ENCODE data around the gene P2RY14. TPM values are rescaled to one million over a fixed set of nuclear protein-coding genes. Genes with fewer than 3 reads are reported as not detected.
"Not testable (repeated sequence)": the region's sequence is repeated elsewhere in the genome, so short reads cannot be mapped to it uniquely, and the experiment has no call there.

The P2RY14 gene
- total and polyA plus RNA-seq, 4 donors = 2.1 to 11.0 (median 2.5) TPM

- Histone ChIP-seq H3K4me1 (ENCODE audit: control insufficient read depth in 5 of 5, insufficient read depth in 5 of 5, low read length in 5 of 5) (peaks cover 0 to 2% (median 0%) of the 10 kb centered on the region in 5 donors), H3K9me3 (ENCODE audit: control insufficient read depth in 4 of 4, insufficient read depth in 3 of 4, low read length in 3 of 4) (no peaks in the 10 kb centered on the region), H3K9ac (ENCODE audit: insufficient read depth in 1 of 2, low read length in 2 of 2) (no peak overlapping the region), H3K4me3 (no peak overlapping the region), H3K27ac (ENCODE audit: low read depth in 1 of 2, low read length in 1 of 2) (no peak overlapping the region), H3K27me3 (ENCODE audit: control insufficient read depth in 3 of 3, insufficient read depth in 3 of 3, low read length in 2 of 3) (no peaks in the 10 kb centered on the region), H3K36me3 (ENCODE audit: control insufficient read depth in 4 of 4, insufficient read depth in 4 of 4, low read length in 4 of 4) (no peaks in the 10 kb centered on the region)
- 21 to 36% methylated on average over 2 of the region's 2 CpGs for WGBS, 2 donors
- no peak for DNase-seq
- ATAC-seq (ENCODE audit: insufficient read depth, low FRiP score) = no peak
- no peak for TF ChIP-seq CTCF (IDR thresholded peaks at IDR 0.05; ENCODE audit: control extremely low read depth, extremely low read depth)
Observed at GRCh38 chr3:151174351-151174750, 104.0 kb downstream of the P2RY14 start.

GRCh38 chr3:151171145-151171757 is 107.1 kb downstream of the P2RY14 start:
- Histone ChIP-seq H3K27ac (ENCODE audit: low read depth in 1 of 2, low read length in 1 of 2) (no peak overlapping the region), H3K4me1 (ENCODE audit: control insufficient read depth in 5 of 5, insufficient read depth in 5 of 5, low read length in 5 of 5) (peaks cover 0 to 2% (median 0%) of the 10 kb centered on the region in 5 donors), H3K36me3 (ENCODE audit: control insufficient read depth in 4 of 4, insufficient read depth in 4 of 4, low read length in 4 of 4) (no peaks in the 10 kb centered on the region), H3K9ac (ENCODE audit: insufficient read depth in 1 of 2, low read length in 2 of 2) (no peak overlapping the region), H3K9me3 (ENCODE audit: control insufficient read depth in 4 of 4, insufficient read depth in 3 of 4, low read length in 3 of 4) (no peaks in the 10 kb centered on the region), H3K27me3 (ENCODE audit: control insufficient read depth in 3 of 3, insufficient read depth in 3 of 3, low read length in 2 of 3) (no peaks in the 10 kb centered on the region), H3K4me3 (no peak overlapping the region)
- ATAC-seq (ENCODE audit: insufficient read depth, low FRiP score) (no peak), DNase-seq (no peak)
- WGBS, 2 donors = 11 to 33% methylated on average over 5 of the region's 5 CpGs
- no peak for TF ChIP-seq CTCF (IDR thresholded peaks at IDR 0.05; ENCODE audit: control extremely low read depth, extremely low read depth)

- not testable (repeated sequence) for H3K4me3 ChIP-seq; H3K9ac ChIP-seq (ENCODE audit: insufficient read depth in 1 of 2, low read length in 2 of 2); H3K4me1 ChIP-seq (ENCODE audit: control insufficient read depth in 5 of 5, insufficient read depth in 5 of 5, low read length in 5 of 5); H3K9me3 ChIP-seq (ENCODE audit: control insufficient read depth in 4 of 4, insufficient read depth in 3 of 4, low read length in 3 of 4); H3K36me3 ChIP-seq (ENCODE audit: control insufficient read depth in 4 of 4, insufficient read depth in 4 of 4, low read length in 4 of 4); DNase-seq; H3K27me3 ChIP-seq (ENCODE audit: control insufficient read depth in 3 of 3, insufficient read depth in 3 of 3, low read length in 2 of 3)
- WGBS, 2 donors = 54 to 63% methylated on average over 9 of the region's 9 CpGs
- H3K27ac ChIP-seq (ENCODE audit: low read depth in 1 of 2, low read length in 1 of 2) = peak overlapping the region in 1 of 2 donors; percentile 72
- ATAC-seq (ENCODE audit: insufficient read depth, low FRiP score) = peak; percentile 56
Observed at GRCh38 chr3:151169948-151170679, 108.2 kb downstream of the P2RY14 start.

- Histone ChIP-seq H3K27ac (ENCODE audit: low read depth in 1 of 2, low read length in 1 of 2) (peak overlapping the region in 1 of 2 donors; percentile 72), H3K27me3 (ENCODE audit: control insufficient read depth in 3 of 3, insufficient read depth in 3 of 3, low read length in 2 of 3) (no peaks in the 10 kb centered on the region), H3K4me1 (ENCODE audit: control insufficient read depth in 5 of 5, insufficient read depth in 5 of 5, low read length in 5 of 5) (peaks cover 0 to 2% (median 0%) of the 10 kb centered on the region in 5 donors), H3K4me3 (no peak overlapping the region), H3K9me3 (ENCODE audit: control insufficient read depth in 4 of 4, insufficient read depth in 3 of 4, low read length in 3 of 4) (no peaks in the 10 kb centered on the region), H3K36me3 (ENCODE audit: control insufficient read depth in 4 of 4, insufficient read depth in 4 of 4, low read length in 4 of 4) (no peaks in the 10 kb centered on the region), H3K9ac (ENCODE audit: insufficient read depth in 1 of 2, low read length in 2 of 2) (no peak overlapping the region)
- WGBS, 2 donors = 50 to 72% methylated on average over 9 of the region's 9 CpGs
- DNase-seq (no peak), ATAC-seq (ENCODE audit: insufficient read depth, low FRiP score) (peak; percentile 5)
- TF ChIP-seq CTCF (IDR thresholded peaks at IDR 0.05; ENCODE audit: control extremely low read depth, extremely low read depth) = no peak
Observed at GRCh38 chr3:151169262-151169947, 108.9 kb downstream of the P2RY14 start.
